Heart left ventricle (tissue), 16 donors: ENCODE data around the gene AUH. TPM values are rescaled to one million over a fixed set of nuclear protein-coding genes. Genes with fewer than 3 reads are reported as not detected.

Experiments used
- ATAC-seq, 4 donors: fragments of 200-7000 bp; cut with Tn5 transposase; one replicate each; pipeline ENCODE4 v1.9.1; 2020 to 2022; ENCODE audit warnings: moderate library complexity in 4 of 4, mild to moderate bottlenecking in 3 of 4, moderate number of reproducible peaks in 1 of 4
- DNase-seq, 5 donors: peaks; one replicate each; pipeline ENCODE4 v3.0.0-alpha.2; 2020
- H3K27ac ChIP-seq, 12 donors: fragments of 200-600 bp; sonication (generic) in 4 of 12; one replicate each; pipeline versions ENCODE4 v1.5.0 to v1.8.0; 2016 to 2022; ENCODE audit warnings: mild to moderate bottlenecking in 2 of 12
- H3K27me3 ChIP-seq, 9 donors: fragments of 200-600 bp; sonication (generic) in 2 of 9; one replicate each; pipeline versions ENCODE4 v1.5.1 to v1.8.0; 2016 to 2022; ENCODE audit warnings: mild to moderate bottlenecking in 3 of 9
- H3K36me3 ChIP-seq, 9 donors: fragments of 200-600 bp; sonication (generic) in 2 of 9; one replicate each; pipeline versions ENCODE4 v1.5.0 to v1.8.0; 2018 to 2022; ENCODE audit warnings: mild to moderate bottlenecking in 2 of 9
- H3K4me1 ChIP-seq, 12 donors: fragments of 200-600 bp; sonication (generic) in 4 of 12; one replicate each; pipeline versions ENCODE4 v1.5.0 to v1.8.0; 2016 to 2022; ENCODE audit warnings: mild to moderate bottlenecking in 3 of 12
- H3K4me3 ChIP-seq, 12 donors: fragments of 200-600 bp; sonication (generic) in 4 of 12; one replicate each; pipeline versions ENCODE4 v1.5.0 to v1.8.0; 2017 to 2022; ENCODE audit warnings: mild to moderate bottlenecking in 9 of 12, moderate library complexity in 4 of 12
- H3K9me3 ChIP-seq, 12 donors: fragments of 200-600 bp; sonication (generic) in 4 of 12; one replicate each; pipeline versions ENCODE4 v1.5.0 to v1.8.0; 2016 to 2022; ENCODE audit warnings: mild to moderate bottlenecking in 1 of 12
- CTCF ChIP-seq, 12 donors: fragments of 200-600 bp; sonication (generic) in 4 of 12; IDR thresholded peaks; one replicate each; pipeline versions ENCODE4 v1.5.0 to v1.8.0; 2018 to 2022; ENCODE audit warnings: antibody characterized with exemption in 12 of 12, mild to moderate bottlenecking in 5 of 12
- POLR2A ChIP-seq, 2 donors: fragments of 450-650 bp; IDR thresholded peaks; one replicate each; pipeline ENCODE4 v1.6.1; 2017; ENCODE audit warnings: antibody characterized with exemption in 2 of 2, mild to moderate bottlenecking in 2 of 2, moderate library complexity in 2 of 2
- WGBS, 4 donors: extraction: QIAGEN DNeasy Blood & Tissue Kit in 2 of 4; methylation state at CpG; one replicate each; pipeline versions ENCODE4 v1.1.5 to v1.1.7; 2013 to 2018; 5-methylcytosine and 5-hydroxymethylcytosine counted together
- intact Hi-C, 10 donors: fragments of 100-400 bp; cut with DNase I; formaldehyde crosslinking; loops; one replicate each; pipeline versions ENCODE4 v1.11.1 to v1.14.2; 2022
- polyA plus RNA-seq, 2 donors: library from polyadenylated mRNA; stranded (reverse); fragments of 200-250 nt; gene quantifications; one replicate each; pipeline ENCODE4 v1.2.3, GENCODE V29; 2013
- total RNA-seq, 9 donors: library from RNA; depleted of rRNA in 2 of 9; stranded (reverse); fragments of >200 nt in 2 of 9; fragmentation: NEBNext Ultra II Directional in 3 of 9; extraction: Animal tissue kit (Norgen Biotek cat#: 25700) in 3 of 9; gene quantifications; one replicate each; pipeline versions ENCODE4 v1.1.0 to v1.2.4, GENCODE V29; 2016 to 2023
- donor health status: ischemic (EF 13 %, LVEDD 7.1; RV severe dilation, severe dysfunction).
- donor health status: healthy with polysubstance abuse.
- donor health status: DM: no; HTN: yes; CAD: no.
- donor health status: DM: no; HTN: no; CAD: no.
- donor health status: ischemic (EF 25% LVEDD 6.9; RV normal size, moderate dysfunction).
- donor health status: ischemic (EF 25% LVEDD 5.7; RV mildly dilated, moderate dysfunction).
- donor health status: healthy.
- donor health status: DM: yes; HTN: yes; CAD: no.
- donor health status: ischemic (EF 35%, LVEDD 5.7; RV mildly dilated, moderate dysfunction).
- donor health status: nonischemic (EF 11% LVEDD 7.7; RV severe dilation, severe dysfunction).
- donor health status: DM: yes; HTN: yes; CAD: no.
- donor health status: PGD.
- donor health status: ischemic (EF 29% LVEDD 5.4; RV normal size, mild dysfunction).
- donor health status: nonischemic (EF 23%, LVEDD 6.1; RV moderate dilation, normal function).

Gene AUH
- total and polyA plus RNA-seq, 11 donors = 19.0 to 54.7 (median 39.7) TPM

- Histone ChIP-seq H3K27ac (no peak overlapping the region), H3K4me3 (no peak overlapping the region), H3K9me3 (no peaks in the 10 kb centered on the region), H3K4me1 (peaks cover 0 to 4% (median 0%) of the 10 kb centered on the region in 12 donors), H3K36me3 (peaks cover 0 to 51% (median 16%) of the 10 kb centered on the region in 9 donors), H3K27me3 (no peaks in the 10 kb centered on the region)
- DNase-seq = no peak
- intact Hi-C loops = no loop called here
- ATAC-seq = no peak
- WGBS, 4 donors = 84 to 89% (median 88%) methylated on average over 4 of the region's 4 CpGs
- TF ChIP-seq CTCF (IDR thresholded peaks at IDR 0.05) (no peak), POLR2A (IDR thresholded peaks at IDR 0.05) (no peak)
These were observed 147.6 kb downstream of the AUH start for GRCh38 chr9:91214086-91214485.

GRCh38 chr9:91212596-91213243, 149.0 kb downstream of the AUH start:
- no peaks in the 10 kb centered on the region for H3K27me3 ChIP-seq
- TF ChIP-seq CTCF (IDR thresholded peaks at IDR 0.05) (no peak), POLR2A (IDR thresholded peaks at IDR 0.05) (no peak)
- no peak overlapping the region for H3K27ac ChIP-seq
- H3K36me3 ChIP-seq = peaks cover 0 to 37% (median 9%) of the 10 kb centered on the region in 9 donors
- no peak overlapping the region for H3K4me3 ChIP-seq
- DNase-seq (no peak), ATAC-seq (no peak)
- intact Hi-C loops = no loop called here
- H3K9me3 ChIP-seq = no peaks in the 10 kb centered on the region
- H3K4me1 ChIP-seq = peaks cover 0 to 17% (median 8%) of the 10 kb centered on the region in 12 donors
- WGBS, 4 donors = 96 to 97% (median 97%) methylated on average over 10 of the region's 10 CpGs

- peaks cover 3 to 25% (median 15%) of the 10 kb centered on the region in 12 donors for H3K4me1 ChIP-seq
- TF ChIP-seq POLR2A (IDR thresholded peaks at IDR 0.05) = no peak
- ATAC-seq = no peak
- no peak overlapping the region for H3K4me3 ChIP-seq
- intact Hi-C loops = no loop called here
- no peak overlapping the region for H3K27ac ChIP-seq
- H3K9me3 ChIP-seq = no peaks in the 10 kb centered on the region
- no peaks in the 10 kb centered on the region for H3K27me3 ChIP-seq
- WGBS, 4 donors = 88 to 98% (median 94%) methylated on average over 5 of the region's 5 CpGs
- peaks cover 0 to 29% (median 5%) of the 10 kb centered on the region in 9 donors for H3K36me3 ChIP-seq
- DNase-seq = no peak
These were observed 149.8 kb downstream of the AUH start for GRCh38 chr9:91211919-91212318.

- WGBS, 4 donors = 90 to 95% (median 94%) methylated on average over 7 of the region's 7 CpGs
These were observed 150.3 kb downstream of the AUH start for GRCh38 chr9:91211414-91211813.

More at GRCh38 chr9:91211414-91211813, 150.3 kb downstream of the AUH start:
- DNase-seq (no peak), ATAC-seq (no peak)
- H3K9me3 ChIP-seq = no peaks in the 10 kb centered on the region
- no peaks in the 10 kb centered on the region for H3K27me3 ChIP-seq
- no peak overlapping the region for H3K4me3 ChIP-seq
- no peak overlapping the region for H3K27ac ChIP-seq
- peaks cover 0 to 24% (median 5%) of the 10 kb centered on the region in 9 donors for H3K36me3 ChIP-seq
- H3K4me1 ChIP-seq = peaks cover 3 to 26% (median 15%) of the 10 kb centered on the region in 12 donors
- TF ChIP-seq CTCF (IDR thresholded peaks at IDR 0.05) (no peak), POLR2A (IDR thresholded peaks at IDR 0.05) (no peak)
- intact Hi-C loops = no loop called here
